ENCODE results near the gene PHF12.

The PHF12 gene

DNA sequence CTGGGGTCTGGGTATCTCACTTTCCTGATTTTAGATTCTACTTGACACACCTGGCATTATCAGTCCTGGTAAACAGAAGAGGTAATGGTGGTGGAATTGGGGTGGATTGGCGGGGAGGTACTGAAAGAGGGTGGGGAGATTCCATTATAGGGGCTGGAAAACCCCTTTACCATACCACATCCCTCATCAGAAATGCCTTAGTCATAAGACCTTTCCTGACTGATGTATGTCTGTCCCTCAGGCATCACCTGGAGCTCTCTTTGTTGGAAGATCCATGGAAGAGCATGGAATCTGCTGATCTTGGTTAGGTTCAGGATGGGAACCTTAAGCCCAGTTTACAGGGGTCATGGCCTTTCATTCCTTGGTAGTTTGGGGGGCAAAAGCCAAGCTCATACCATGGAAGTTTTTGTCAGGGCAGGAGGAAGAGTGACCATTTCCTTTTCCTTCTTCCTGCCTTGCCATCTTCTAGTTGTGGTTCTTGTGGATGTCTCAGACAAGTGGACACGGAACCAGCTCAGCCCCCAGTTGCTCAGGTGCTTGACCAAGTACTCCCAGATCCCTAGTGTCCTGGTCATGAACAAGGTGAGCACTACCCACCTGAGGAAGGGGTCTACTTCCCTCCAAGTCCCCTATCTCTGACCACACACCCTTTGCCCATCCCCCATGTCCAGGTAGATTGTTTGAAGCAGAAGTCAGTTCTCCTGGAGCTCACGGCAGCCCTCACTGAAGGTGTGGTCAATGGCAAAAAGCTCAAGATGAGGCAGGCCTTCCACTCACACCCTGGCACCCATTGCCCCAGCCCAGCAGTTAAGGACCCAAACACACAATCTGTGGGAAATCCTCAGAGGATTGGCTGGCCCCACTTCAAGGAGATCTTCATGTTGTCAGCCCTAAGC lies 93.2 kb downstream of the PHF12 start:
- no peak for DNase-seq (ENCODE audit: low read depth)

DNA sequence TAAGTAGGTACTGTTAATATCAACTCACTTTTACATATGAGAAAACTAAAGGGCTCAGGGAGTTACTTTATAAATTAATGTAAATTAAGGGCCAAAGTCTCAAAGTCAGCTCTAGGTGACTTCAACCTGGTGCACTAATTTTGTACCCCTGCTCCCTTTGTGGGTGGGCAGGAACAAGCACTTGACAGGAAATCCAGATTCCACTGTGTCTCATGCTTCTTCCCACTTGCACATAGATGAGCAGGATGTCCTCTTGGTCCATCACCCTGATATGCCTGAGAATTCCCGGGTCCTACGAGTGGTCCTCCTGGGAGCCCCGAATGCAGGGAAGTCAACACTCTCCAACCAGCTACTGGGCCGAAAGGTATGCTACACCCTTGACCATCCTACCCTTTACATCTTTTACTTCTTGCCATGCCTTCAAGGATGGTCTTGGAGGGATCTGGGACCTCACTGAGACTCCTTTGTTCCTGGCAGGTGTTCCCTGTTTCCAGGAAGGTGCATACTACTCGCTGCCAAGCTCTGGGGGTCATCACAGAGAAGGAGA lies 95.2 kb downstream of the PHF12 start:
- DNase-seq (ENCODE audit: low read depth), result no peak

DNA sequence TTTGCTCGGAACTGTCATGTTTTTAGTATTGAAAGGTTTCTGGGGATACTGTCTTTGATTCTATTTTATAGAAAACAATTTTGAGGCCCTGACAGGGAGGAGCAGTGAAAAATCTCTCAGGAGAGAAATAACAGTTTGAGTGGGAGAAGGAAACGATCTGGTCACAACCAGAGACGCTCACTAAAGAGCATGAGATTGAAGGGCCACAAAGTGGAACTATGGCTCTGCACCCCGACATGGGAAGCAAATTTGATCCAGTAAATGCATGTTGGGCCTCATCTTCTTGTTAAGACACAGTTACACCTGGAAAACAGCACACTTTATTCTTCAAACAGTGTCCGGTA lies 96.0 kb downstream of the PHF12 start:
- DNase-seq (ENCODE audit: low read depth), result no peak
